ENCODE results near the gene MSLN. TPM values are rescaled to one million over a fixed set of nuclear protein-coding genes. Genes with fewer than 3 reads are reported as not detected.

Gene MSLN
- total and polyA plus RNA-seq, 2 of the 13 experiments (the other 11 are each of a cell fraction or from before 2014, with no cell fraction given): 2.0 to 2.3 TPM

DNA sequence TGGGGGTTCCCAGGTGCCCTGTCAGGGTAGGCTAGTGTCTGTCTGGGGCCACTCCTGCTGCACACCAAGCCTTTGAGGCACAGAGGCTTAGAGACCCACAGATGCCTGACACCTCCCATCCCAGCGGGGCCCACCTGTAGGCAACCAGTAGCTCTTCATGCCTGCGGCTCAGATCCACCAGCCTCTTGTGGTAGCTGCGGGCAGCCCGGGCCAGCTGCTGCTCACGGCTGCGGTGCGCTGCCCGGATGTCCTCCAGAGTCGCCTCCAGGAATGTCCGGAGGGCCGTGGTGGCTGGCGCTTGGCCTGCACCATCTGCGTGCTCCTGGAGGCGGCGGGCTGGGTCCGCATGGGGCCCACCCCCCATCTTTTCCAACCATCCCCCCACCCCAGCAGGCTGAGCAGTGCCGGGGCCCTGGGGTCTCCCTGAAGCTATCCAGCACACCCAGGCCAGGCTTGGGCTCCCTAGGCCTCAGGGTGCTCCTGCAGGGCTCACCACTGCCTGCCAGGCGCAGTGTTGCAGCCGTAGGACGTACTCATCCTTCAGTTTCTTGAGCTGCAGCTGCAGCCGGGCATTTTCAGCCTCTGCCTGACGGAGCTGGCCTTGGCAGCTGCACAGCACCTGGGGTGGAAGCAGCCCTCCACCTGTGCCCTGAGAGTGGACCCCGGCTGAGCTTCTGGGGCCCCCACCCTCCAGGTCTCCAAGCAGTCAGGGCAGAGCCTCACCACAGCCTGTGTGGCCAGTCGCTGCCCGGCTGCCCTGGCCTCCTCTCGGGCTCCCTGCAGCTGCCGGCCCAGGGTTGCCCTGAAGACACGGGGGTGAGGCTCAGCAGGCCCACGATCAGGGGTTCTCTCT, 36.1 kb upstream of the MSLN start:
- in situ Hi-C loops (cut with HindIII; ENCODE audit: extremely low pct_ligation_motif_present, low pct_unique_long_range_greater_than_20kb) (no loop called here), intact Hi-C loops (cut with micrococcal nuclease; ENCODE audit: unreplicated experiment) (no loop called here)
- H3K9ac ChIP-seq (ENCODE audit: insufficient read depth, low read depth, low read length): no peak overlapping the region
- no peak overlapping the region for H3K4me2 ChIP-seq (ENCODE audit: low read depth, low read length)
- H3K27ac ChIP-seq (ENCODE audit: extremely low read length, insufficient read depth, low read length): no peak overlapping the region
- FAIRE-seq (no peak), ATAC-seq (no peak), DNase-seq (ENCODE audit: low spot score) (no peak)
- POLR2A ChIA-PET: interaction anchor here (2.6 kb wide), 1 partner anchor 8 kb away, joined by 14 read pairs; no protein-coding TSS in a partner anchor
- H3K27me3 ChIP-seq (ENCODE audit: control insufficient read depth in 1 of 2, insufficient read depth in 2 of 2, low read length in 2 of 2): peaks cover 0 to 3% of the 10 kb centered on the region in 2 experiments; a peak in 1 of 5 replicates
- peaks cover 29% of the 10 kb centered on the region for H3K4me1 ChIP-seq (ENCODE audit: insufficient read depth, low read length)
- H3K4me3 ChIP-seq (replicated peaks in 1 of 3; ENCODE audit: insufficient read depth in 1 of 3, low read depth in 2 of 3, low read length in 3 of 3): no peak overlapping the region
- CTCF ChIA-PET (ENCODE audit: low intra/inter-chr PET ratio, low total read pairs): no interaction called here
- no TSS peak for BruUV-seq (replicated peaks)
- H3K36me3 ChIP-seq (replicated peaks in 1 of 2; ENCODE audit: control insufficient read depth in 1 of 2, insufficient read depth in 2 of 2, low read length in 2 of 2): no peaks in the 10 kb centered on the region
- no peak overlapping the region for H2AFZ ChIP-seq (ENCODE audit: low read length)
- TF ChIP-seq POLR2A (IDR thresholded peaks at IDR 0.05; ENCODE audit: insufficient read depth in 1 of 2, low read depth in 2 of 2, low read length in 2 of 2) (peak in 1 of 2 experiments; percentile 30; a peak in 1 of 4 replicates), SRY (CRISPR knock-in tag; IDR thresholded peaks at IDR 0.05) (no peak), ATF5 (CRISPR knock-in tag; IDR thresholded peaks at IDR 0.05; ENCODE audit: low read depth) (no peak), RBFOX2 (IDR thresholded peaks at IDR 0.05; ENCODE audit: low read depth, low read length) (peak; percentile 50), AGO2 (optimal IDR thresholded peaks at IDR 0.05; ENCODE audit: low read depth, low read length) (peak; percentile 81), CEBPB (IDR thresholded peaks at IDR 0.05; ENCODE audit: borderline replicate concordance, low read depth, low read length) (no peak), AGO1 (IDR thresholded peaks at IDR 0.05; ENCODE audit: low read depth, low read length, poor library complexity, severe bottlenecking) (peak; percentile 23), GABPB1 (CRISPR knock-in tag; IDR thresholded peaks at IDR 0.05) (peak; percentile 12; the same call in 1 of the 2 replicates)
- TF ChIP-seq, protein P1, sequence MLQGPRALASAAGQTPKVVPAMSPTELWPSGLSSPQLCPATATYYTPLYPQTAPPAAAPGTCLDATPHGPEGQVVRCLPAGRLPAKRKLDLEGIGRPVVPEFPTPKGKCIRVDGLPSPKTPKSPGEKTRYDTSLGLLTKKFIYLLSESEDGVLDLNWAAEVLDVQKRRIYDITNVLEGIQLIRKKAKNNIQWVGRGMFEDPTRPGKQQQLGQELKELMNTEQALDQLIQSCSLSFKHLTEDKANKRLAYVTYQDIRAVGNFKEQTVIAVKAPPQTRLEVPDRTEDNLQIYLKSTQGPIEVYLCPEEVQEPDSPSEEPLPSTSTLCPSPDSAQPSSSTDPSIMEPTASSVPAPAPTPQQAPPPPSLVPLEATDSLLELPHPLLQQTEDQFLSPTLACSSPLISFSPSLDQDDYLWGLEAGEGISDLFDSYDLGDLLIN (CRISPR knock-in tag; IDR thresholded peaks at IDR 0.05; ENCODE audit: borderline replicate concordance): no peak
- no peaks in the 10 kb centered on the region for H3K9me3 ChIP-seq (ENCODE audit: low read length)
- WGBS (ENCODE audit: low lambda C conversion rate): 35% methylated on average over 5 of the region's 29 CpGs
- H3K79me2 ChIP-seq (ENCODE audit: insufficient read depth, low read length): no peaks in the 10 kb centered on the region
- no peaks in the 10 kb centered on the region for H4K20me1 ChIP-seq (ENCODE audit: insufficient read depth, low read length)

Data from HepG2 (cell line).